Measurements from ENCODE around the gene TNFRSF17.
"Not testable (repeated sequence)": the region's sequence is repeated elsewhere in the genome, so short reads cannot be mapped to it uniquely, and the experiment has no call there.

TNFRSF17 gene

DNA sequence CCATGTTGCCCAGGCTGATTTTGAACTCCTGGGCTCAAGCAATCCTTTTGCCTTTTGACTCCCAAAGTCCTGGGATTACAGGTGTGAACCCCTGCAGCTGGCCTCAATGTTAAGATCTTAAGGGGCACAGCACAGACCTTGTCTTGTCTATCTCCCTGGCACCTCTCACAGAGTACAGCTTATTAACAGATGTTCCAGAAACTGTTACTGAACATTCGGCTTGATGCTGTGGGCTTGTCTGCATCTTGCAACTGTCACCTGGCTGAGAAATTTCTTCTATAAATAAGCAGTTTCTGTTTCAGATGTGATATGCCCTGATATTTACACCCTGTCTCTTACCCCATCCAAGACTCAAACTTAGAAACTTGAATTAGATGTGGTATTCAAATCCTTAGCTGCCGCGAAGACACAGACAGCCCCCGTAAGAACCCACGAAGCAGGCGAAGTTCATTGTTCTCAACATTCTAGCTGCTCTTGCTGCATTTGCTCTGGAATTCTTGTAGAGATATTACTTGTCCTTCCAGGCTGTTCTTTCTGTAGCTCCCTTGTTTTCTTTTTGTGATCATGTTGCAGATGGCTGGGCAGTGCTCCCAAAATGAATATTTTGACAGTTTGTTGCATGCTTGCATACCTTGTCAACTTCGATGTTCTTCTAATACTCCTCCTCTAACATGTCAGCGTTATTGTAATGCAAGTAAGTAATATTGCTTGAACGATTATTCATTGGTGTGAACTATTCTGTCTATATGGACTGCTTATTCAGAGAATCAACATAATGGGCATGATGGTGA is at the start of gene TNFRSF17:
TSS of gene TNFRSF17 (plus strand) at position 450 of the 791 bp plus-strand sequence. CDS start at position 565, 115 bp downstream.
- no peak for DNase-seq (ENCODE audit: low read depth)

DNA sequence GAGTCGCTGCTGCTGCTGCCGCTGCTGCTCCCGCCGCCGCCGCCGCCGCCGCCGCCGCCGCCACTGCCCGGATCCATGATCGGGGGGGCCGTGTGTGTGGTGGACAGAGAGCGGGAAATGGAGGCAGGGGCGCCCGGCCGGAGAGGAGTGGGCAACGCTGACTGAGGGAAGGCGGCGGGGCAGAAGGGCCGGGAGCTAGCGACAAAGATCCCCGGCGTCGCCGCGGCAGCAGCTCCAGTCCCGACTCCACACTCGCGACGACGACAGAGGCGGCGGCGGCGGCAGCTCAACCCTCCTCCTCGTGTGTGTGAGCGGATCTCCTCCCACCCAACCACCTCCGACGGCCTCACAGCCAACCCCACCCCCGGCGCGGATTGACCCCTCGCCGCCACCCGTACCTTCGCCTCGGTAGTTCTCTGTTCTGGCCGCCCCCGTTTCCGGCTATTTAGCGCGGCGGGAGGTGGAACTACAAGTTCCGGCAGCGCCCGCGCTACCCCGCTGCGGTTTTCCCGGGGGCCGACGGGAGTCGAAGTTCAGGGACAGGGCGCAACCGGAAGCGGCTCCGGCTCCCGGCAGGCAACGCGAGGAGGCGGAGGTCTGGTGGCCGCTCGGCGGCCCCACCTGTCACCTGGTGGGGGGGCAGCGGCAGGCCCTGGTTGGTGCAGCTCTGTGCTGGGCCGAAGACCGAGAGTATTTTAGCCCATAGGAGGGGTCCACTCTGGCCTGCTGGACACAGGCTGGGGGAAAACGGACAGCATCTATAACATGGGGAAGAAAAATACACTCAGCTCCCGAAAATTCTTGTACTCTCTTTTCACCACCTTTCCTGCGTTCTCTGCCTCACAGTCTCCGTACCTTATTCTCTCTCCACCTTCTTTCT is 49.1 kb upstream of the TNFRSF17 start, which contains the start of gene GSPT1:
TSS of gene GSPT1 (minus strand) at position 313 of the 880 bp plus-strand sequence. CDS start at position 77, 236 bp downstream.
- peak; percentile 99 for DNase-seq (ENCODE audit: low read depth)

DNA sequence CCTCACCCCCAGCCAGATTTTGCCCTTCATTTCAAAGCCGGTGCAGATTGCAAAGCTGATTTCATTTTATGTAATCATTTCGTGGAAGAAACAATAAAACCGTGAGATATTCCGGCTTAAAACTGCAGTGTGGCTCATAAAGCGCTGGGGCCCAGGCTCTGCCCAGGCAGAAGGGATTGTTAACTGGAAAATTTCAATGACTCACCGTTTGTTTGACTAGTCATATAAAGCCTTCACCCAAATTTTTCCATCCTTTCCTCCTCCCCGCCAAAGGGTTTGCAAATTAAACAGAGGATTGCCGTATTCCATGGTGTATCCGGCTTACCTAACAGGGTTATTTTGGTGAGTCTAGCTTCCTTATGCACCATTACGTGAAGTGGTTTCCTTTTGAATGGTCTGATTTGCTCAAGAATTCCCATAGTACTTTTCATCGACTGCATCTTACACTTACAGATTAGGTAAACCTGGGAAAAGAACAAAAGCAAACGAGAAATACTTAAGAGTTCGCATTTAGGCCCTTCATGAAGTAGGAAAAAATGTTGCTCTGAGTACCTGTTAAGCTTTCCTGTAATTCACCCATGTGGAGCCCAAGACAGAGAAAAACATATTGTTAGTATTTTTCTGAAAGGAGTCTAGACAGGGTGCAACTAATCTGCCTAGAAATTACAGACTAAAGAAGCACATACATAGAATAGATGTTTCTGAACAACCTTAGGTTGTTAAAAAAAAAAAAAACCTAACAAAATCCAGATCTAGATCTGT is 48.3 kb upstream of the TNFRSF17 start:
- no peak for DNase-seq (ENCODE audit: low read depth)

DNA sequence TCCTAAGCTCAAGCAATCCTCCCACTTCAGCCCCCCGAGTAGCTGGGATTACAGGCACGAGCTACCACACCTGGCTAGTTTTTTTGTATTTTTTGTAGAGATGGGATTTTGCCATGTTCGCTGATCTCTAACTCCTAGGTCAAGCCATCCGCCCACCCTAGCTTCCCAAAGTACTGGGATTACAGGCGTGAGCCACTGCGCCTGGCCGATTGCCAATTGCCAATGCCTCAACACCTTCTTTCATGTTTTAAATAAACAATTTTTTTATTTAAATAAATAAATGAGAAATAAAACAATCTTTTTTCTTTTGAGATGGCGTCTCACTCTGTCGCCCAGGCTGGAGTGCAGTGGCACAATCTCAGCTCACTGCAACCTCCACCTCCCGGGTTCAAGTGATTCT is 41.0 kb upstream of the TNFRSF17 start:
- DNase-seq (ENCODE audit: low read depth), result not testable (repeated sequence)

DNA sequence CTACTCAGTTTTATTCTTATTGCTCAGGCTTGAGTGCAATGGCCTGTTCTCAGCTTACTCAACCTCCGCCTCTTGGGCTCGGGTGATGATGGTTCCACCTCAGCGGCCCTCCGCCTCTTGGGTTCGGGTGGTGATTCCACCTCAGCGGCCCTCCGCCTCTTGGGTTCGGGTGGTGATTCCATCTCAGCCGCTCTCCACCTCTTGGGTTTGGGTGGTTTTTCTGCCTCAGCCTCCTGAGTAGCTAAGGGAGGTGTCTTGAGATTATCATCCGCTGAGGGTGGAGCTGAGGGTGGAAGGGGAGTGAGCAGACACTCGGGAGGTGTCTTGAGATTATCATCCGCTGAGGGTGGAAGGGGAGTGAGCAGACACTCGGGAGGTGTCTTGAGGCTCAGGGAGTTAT is 37.7 kb upstream of the TNFRSF17 start:
- not testable (repeated sequence) for DNase-seq (ENCODE audit: low read depth)

DNA sequence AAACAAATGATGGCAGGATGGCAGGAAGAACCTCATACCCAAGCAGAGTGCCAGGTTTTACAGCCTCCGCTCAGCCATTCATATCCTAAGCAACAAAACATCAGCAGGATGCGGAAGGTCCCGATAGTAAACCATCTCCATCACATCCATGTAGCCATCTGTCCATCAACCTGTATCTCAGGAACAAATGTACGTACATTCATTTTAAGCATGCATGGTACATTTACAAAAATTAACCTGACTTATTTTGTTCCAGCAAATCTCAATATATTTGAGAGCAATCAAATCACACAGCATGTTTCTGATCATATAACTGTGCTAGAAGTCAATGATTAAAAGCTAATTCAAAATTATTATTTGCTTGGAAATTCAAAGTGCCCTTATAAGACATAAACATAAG is 23.1 kb upstream of the TNFRSF17 start, which contains the start of gene NPIPB2:
TSS of gene NPIPB2 (minus strand) at position 101 of the 400 bp plus-strand sequence. CDS start at position 101, 0 bp downstream.
- not testable (repeated sequence) for DNase-seq (ENCODE audit: low read depth)

DNA sequence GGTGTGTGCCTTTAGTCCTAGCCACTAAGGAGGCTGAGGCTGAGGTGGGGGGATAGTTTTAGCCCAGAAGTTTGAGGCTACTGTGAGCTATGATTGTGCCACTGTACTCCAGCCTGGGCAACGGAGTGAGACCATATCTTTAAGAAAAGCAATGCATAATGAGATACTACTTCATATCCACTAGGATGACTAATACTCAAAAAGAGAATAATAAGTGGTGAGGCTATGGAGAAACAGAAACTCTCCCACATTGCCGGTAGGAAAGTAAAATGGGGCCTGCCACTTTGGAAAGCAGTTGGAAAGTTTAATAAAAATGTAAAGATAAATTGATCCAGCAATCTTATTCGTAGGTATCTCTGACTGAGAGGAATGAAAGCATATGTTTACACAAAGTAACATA is 18.6 kb upstream of the TNFRSF17 start:
- DNase-seq (ENCODE audit: low read depth), result no peak

DNA sequence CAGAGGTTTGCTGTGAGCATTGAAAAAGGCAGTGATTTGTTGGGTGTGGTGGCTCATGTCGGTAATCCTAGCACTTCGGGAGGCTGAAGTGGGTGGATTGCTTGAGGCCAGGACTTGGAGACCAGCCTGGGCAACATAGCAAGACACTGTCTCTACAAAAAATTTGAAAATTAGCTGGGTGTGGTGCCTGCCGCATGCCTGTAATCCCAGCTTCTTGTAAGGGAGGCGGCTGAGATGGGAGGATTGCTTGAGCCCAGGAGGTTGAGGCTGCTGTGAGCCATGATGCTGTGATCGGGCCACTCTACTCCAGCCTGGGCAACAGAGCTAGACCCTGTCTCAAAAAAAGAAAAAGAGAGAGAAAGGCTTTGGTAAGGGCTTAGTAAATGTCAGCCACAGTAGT is 16.2 kb upstream of the TNFRSF17 start:
- DNase-seq (ENCODE audit: low read depth), result no peak

DNA sequence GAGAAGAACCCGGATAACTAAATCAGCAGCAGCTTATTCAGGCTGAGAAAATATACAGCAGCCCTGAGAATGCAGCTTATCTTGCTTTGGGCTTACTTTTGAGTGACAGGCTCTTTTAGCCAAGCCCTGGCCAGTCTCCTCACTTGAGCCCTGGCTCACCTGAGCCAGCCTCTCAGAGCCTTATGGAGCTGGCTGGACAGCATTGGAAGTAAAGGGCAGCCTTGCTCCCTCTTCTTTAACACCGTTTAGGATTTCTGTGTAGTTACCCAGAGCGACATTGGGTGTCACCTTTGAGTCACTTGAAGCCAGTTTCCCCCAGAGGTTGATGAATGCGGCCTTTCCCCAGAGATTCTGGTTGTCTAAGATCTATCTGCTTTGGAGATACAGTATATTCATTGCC is 15.5 kb upstream of the TNFRSF17 start:
- DNase-seq (ENCODE audit: low read depth), result no peak

DNA sequence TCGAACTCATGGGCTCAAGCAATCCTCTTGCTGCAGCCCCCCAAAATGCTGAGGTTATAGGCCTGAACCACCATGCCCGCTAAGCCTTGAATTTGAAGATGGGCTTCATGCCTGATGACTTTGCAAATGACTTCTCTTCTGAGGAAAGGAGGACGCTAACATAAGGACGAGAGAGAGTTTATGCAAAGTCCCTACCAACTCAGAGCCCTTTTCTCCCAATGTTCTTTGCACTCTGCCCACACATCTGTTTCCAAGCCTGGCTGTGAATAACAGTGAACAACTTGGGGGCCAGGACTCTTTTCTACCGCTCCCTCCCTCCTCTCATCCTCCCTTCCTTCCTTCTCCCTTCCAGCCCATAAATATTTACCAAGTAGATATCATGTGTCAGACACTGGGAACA is 14.6 kb upstream of the TNFRSF17 start:
- no peak for DNase-seq (ENCODE audit: low read depth)

DNA sequence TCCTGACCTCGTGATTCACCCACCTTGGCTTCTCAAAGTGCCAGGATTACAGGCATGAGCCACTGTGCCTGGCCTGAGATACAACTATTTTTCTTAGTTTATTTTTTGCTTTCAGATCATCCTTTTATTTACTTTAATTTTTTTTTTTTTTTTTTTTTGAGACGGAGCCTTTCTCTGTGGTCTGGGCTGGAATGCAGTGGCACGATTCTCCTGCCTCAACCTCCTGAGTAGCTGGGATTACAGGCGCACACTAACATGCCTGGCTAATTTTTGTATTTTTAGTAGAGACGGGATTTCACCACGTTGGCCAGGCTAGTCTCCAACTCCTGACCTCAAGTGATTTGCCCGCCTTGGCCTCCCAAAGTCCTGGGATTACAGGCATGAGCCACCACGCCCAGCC is 11.4 kb upstream of the TNFRSF17 start:
- DNase-seq (ENCODE audit: low read depth), result not testable (repeated sequence)

DNA sequence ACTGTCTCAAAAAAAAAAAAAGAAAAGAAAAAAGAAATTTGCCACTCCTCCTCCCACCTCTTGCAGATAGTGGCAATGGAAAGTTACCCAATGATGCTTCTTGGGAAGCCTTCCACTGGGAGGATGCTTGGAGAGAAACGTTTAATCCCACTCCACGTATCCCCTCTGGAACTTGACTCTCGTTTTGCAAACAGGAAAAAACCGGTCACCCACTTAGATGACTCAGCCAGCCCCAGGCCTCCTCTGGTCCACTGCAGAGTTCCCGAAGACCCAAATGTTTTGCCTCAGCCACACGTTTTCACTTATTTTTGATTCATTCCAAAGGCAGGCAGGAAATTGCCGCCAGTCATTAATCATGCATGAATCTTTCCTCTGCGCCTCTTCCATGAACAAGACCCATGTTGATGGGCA is 9.3 kb upstream of the TNFRSF17 start:
- DNase-seq (ENCODE audit: low read depth), result no peak

DNA sequence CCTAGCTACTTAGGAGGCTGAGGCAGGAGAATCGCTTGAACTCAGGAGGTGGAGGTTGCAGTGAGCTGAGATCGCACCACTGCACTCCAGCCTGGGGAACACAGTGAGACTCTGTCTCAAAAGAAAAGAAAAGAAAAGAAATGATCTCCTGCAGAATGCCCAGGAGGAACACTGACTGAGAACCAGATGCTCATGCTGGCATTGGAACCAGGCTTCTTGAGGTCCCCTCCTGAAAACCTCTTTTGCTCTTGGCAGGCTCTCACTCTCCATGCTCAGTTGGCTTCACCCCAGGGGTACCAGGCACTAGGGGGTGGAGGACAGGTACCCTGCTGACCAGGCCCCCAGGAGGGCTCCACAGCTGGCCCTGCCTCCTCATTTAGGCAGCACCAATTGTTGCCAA is 8.5 kb upstream of the TNFRSF17 start:
- DNase-seq (ENCODE audit: low read depth), result no peak

DNA sequence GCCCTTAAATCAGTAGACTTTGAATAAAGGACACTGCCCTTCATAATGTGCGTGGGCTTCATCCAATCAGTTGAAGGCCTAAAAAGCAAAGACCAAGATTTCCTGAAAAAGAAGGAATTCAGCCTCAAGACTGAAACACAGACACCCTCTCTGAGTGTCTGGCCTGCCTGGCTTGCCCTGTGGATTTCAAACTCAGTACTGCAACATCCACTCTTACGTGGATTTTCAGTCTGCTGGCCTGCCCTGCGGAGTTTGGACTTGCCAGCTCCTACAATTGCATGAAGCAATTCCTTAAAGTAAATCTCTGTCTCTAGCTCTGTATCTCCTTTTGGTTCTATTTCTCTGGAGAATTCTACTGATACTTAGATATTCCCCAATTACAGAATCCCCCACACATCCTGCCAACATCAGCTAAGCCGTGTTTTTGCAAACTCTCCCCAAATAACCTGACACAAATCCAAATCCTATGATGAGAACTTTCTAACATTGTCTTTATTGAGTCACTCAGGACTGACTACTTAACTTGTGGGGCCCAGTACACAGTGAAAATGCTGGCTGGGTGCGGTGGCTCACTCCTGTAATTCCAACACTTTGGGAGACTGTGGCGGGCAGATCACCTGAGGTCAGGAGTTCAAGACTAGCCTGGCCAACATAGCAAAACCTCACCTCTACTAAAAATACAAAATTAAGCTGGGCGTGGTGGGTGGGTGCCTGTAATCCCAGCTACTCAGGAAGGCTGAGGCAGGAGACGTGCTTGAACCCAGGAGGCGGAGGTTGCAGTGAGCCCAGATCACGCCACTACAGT is 7.2 kb upstream of the TNFRSF17 start:
- no peak for DNase-seq (ENCODE audit: low read depth)

DNA sequence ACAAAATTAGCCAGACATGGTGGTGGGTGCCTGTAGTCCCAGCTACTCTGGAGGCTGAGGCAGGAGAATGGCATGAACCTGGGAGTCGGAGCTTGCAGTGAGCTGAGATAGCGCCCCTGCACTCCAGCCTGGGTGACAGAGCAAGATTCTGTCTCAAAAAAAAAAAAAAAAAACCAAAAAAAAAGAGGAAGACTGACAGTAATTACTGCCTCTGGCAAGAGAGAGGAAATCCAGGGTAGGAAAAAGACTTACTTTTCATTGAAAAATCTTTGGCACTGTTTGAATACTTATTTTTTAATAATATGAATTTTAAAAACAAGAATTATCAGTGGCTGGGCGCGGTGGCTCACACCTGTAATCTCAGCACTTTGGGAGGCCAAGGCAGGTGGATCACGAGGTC is 2.6 kb upstream of the TNFRSF17 start:
- not testable (repeated sequence) for DNase-seq (ENCODE audit: low read depth)

DNA sequence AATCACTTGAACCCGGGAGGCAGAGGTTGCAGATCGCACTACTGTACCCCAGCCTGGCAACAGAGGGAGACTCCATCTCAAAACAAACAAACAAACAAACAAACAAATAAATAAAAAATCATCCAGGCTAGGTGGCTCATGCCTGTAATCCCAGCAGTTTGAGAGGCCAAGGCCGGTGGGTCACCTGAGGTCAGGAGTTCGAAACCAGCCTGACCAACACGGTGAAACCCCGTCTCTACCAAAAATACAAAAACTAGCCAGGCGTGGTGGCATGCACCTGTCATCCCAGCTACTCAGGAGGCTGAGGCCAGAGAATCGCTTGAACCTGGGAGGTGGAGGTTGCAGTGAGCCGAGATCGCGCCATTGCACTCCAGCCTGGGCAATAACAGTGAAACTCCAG is 2.0 kb upstream of the TNFRSF17 start:
- DNase-seq (ENCODE audit: low read depth), result not testable (repeated sequence)

DNA sequence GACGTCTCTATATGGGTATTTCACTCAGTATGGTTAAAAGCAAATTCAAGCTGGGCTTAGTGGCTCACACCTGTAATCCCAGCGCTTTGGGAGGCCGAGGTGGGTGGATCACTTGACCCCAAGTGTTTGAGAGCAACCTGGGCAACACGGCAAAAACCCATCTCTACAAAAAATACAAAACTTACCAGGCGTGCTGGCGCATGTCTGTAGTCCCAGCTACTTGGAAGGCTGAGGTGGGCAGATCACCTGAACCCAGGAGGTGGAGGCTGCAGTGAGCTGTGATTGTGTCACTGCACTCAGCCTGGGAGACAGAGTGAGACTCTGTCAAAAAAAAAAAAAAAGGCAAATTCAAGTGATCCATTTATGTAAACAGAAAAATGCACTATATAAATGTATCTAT is 1.3 kb upstream of the TNFRSF17 start:
- no peak for DNase-seq (ENCODE audit: low read depth)

DNA sequence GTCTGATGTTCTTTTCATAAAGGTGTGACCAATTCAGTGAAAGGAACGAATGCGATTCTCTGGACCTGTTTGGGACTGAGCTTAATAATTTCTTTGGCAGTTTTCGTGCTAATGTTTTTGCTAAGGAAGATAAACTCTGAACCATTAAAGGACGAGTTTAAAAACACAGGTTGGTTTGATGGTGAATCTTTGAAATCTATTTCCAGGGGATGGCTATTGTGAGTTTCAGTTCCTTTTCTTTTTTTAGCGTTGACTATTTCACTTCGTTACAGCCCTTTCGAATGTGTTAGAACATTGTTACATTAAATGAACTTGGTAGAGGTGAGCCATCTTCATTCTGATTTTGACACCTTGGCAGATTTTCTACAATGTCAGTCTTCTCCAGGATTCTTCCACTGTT is 1.2 kb downstream of the TNFRSF17 start:
- no peak for DNase-seq (ENCODE audit: low read depth)

DNA sequence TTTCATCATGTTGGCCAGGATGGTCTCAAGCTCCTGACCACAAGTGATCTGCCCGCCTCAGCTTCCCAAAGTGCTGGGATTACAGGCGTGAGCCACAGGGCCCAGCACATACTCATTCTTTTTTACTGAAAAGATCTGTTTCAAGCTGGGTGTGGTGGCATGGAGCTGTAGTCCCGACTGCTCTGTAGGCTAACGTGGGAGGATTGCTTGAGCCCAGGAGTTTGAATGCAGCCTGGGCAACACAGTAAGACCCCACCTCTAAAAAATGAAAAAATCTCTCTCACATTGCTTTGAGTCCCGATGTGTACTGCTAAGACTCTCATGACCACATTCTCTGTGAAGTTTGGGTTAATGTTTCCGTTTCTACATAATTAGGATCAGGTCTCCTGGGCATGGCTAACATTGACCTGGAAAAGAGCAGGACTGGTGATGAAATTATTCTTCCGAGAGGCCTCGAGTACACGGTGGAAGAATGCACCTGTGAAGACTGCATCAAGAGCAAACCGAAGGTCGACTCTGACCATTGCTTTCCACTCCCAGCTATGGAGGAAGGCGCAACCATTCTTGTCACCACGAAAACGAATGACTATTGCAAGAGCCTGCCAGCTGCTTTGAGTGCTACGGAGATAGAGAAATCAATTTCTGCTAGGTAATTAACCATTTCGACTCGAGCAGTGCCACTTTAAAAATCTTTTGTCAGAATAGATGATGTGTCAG is 2.3 kb downstream of the TNFRSF17 start:
- DNase-seq (ENCODE audit: low read depth), result no peak

DNA sequence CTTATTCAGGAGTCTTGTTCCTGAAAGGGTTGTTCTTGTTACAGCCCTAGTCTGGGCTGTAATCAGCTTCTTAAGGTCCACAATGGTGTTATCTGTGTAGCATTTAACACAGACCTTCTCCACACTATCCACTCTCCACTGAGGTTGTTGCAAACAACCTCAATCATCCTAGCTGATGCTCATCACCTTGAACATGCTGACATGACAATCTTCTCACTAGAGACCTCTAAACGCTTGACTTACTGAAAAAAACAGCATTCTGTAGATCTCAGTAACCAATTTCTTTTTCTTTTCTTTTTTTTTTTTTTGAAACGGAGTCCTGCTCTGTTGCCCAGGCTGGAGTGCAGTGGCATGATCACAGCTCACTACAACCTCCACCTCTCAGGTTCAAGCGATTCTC is 3.6 kb downstream of the TNFRSF17 start:
- DNase-seq (ENCODE audit: low read depth), result no peak

DNA sequence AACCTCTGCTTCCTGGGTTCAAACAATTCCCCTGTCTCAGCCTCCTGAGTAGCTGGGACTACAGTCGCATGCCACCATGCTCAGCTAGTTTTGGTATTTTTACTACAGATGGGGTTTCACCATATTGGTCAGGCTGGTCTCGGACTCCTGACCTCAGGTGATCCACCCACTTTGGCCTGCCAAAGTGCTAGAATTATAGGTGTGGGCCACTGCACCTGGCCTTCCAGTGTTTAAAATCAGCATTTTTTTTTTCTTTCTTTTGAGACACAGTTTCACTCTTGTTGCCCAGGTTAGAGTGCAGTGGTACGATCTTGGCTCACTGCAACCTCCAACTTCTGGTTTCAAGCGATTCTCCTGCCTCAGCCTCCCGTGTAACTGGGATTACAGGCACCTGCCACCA is 5.3 kb downstream of the TNFRSF17 start:
- not testable (repeated sequence) for DNase-seq (ENCODE audit: low read depth)

Measured in activated gamma-delta T cell treated with anti-CD3 and anti-CD28 coated beads, Interleukin-2, amount 50 U/mL, for 16 hours (primary cell).